Osteoblast (primary cell): ENCODE measurements around the gene PM20D2. TPM values are rescaled to one million over a fixed set of nuclear protein-coding genes. Genes with fewer than 3 reads are reported as not detected.

ENCODE experiments used
- DNase-seq: peaks from one replicate; pipeline ENCODE4 v3.0.0; 2011; ENCODE audit warnings: low spot score, mixed read lengths; ENCODE audit not compliant: insufficient read length; ENCODE audit errors: missing footprints
- H2AFZ ChIP-seq: 2 replicates; pipeline ENCODE4 v1.6.0; 2011; ENCODE audit warnings: mild to moderate bottlenecking, low read length
- H3K27ac ChIP-seq: 2 replicates; pipeline ENCODE4 v1.5.1; 2011; ENCODE audit warnings: mild to moderate bottlenecking, low read depth, low read length, moderate library complexity
- H3K27me3 ChIP-seq: 2 replicates; pipeline ENCODE4 v1.6.0; 2012; ENCODE audit warnings: mild to moderate bottlenecking, control low read depth, inconsistent platforms, low read length, moderate library complexity; ENCODE audit not compliant: insufficient read depth
- H3K36me3 ChIP-seq: 2 replicates; pipeline ENCODE4 v1.5.1; 2011; ENCODE audit warnings: mild to moderate bottlenecking, low read length, control low read depth, moderate library complexity; ENCODE audit not compliant: insufficient read depth
- H3K4me1 ChIP-seq: 2 replicates; pipeline ENCODE4 v1.5.1; 2011; ENCODE audit warnings: mild to moderate bottlenecking, low read length, control low read depth, moderate library complexity; ENCODE audit not compliant: insufficient read depth
- H3K4me2 ChIP-seq: 2 replicates; pipeline ENCODE4 v1.6.0; 2011; ENCODE audit warnings: mild to moderate bottlenecking, low read length; ENCODE audit not compliant: insufficient read depth
- H3K4me3 ChIP-seq: fragments of 200-600 bp; sonication (generic); 3 replicates; pipeline ENCODE4 v1.5.1; 2012; ENCODE audit warnings: mild to moderate bottlenecking, low read length, inconsistent platforms; ENCODE audit not compliant: insufficient read depth
- H3K79me2 ChIP-seq: 2 replicates; pipeline ENCODE4 v1.6.0; 2012; ENCODE audit warnings: mild to moderate bottlenecking, low read length, control low read depth, inconsistent platforms; ENCODE audit not compliant: insufficient read depth
- H3K9me3 ChIP-seq: 2 replicates; pipeline ENCODE4 v1.5.1; 2011; ENCODE audit warnings: low read depth, low read length, control low read depth
- H4K20me1 ChIP-seq: 2 replicates; pipeline ENCODE4 v1.6.0; 2012; ENCODE audit warnings: mild to moderate bottlenecking, low read length, control low read depth; ENCODE audit not compliant: insufficient read depth
- total RNA-seq: library from RNA; depleted of rRNA; stranded (reverse); fragments of >200 nt; gene quantifications from 2 replicates; pipeline ENCODE4 v1.2.3, GENCODE V29; 2012
- TF ChIP-seq, protein P1 (sequence below): IDR thresholded peaks from 2 replicates; pipeline ENCODE4 v1.5.1; 2011; ENCODE audit warnings: mild to moderate bottlenecking, low read depth, low read length, moderate library complexity; ENCODE audit errors: extremely low read depth

The PM20D2 gene, protein sequence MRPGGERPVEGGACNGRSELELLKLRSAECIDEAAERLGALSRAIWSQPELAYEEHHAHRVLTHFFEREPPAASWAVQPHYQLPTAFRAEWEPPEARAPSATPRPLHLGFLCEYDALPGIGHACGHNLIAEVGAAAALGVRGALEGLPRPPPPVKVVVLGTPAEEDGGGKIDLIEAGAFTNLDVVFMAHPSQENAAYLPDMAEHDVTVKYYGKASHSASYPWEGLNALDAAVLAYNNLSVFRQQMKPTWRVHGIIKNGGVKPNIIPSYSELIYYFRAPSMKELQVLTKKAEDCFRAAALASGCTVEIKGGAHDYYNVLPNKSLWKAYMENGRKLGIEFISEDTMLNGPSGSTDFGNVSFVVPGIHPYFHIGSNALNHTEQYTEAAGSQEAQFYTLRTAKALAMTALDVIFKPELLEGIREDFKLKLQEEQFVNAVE
- total RNA-seq = 2.4 and 2.9 TPM in 2 replicates

DNA sequence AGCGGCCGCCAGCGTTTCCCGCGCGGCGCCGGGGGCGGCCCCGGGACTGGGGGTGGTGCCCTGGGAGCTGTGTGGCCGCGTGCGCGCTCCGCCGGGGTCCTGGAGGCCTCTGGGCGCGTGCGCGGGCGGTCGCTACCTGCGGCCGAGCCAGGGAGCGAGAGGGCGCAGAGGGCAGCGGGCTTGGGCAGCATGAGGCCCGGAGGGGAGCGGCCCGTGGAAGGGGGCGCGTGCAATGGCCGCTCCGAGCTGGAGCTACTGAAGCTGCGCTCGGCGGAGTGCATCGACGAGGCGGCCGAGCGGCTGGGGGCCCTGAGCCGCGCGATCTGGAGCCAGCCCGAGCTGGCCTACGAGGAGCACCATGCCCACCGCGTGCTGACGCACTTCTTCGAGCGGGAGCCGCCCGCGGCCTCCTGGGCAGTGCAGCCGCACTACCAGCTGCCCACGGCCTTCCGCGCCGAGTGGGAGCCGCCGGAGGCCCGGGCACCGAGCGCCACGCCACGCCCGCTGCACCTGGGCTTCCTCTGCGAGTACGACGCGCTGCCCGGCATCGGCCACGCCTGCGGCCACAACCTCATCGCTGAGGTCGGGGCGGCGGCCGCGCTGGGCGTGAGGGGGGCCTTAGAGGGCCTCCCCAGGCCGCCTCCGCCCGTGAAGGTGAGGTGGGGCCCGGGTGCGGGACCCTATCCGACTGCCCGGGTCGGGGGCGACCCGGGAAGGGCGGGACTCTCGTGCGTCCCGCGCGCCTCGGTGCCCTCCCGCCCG, at the start of gene PM20D2:
Gene PM20D2 (plus strand): TSS at position 100 of the 762 bp plus-strand sequence. CDS start 90 bp downstream, at position 190.
- peak within 1 kb of the TSS; percentile 80 for H3K4me2 ChIP-seq
- H4K20me1 ChIP-seq = no peaks in the 10 kb centered on the region
- H3K36me3 ChIP-seq = no peaks in the 10 kb centered on the region
- peak within 1 kb of the TSS; percentile 72 for H3K4me3 ChIP-seq
- H3K79me2 ChIP-seq = no peaks in the 10 kb centered on the region
- TF ChIP-seq, protein P1, sequence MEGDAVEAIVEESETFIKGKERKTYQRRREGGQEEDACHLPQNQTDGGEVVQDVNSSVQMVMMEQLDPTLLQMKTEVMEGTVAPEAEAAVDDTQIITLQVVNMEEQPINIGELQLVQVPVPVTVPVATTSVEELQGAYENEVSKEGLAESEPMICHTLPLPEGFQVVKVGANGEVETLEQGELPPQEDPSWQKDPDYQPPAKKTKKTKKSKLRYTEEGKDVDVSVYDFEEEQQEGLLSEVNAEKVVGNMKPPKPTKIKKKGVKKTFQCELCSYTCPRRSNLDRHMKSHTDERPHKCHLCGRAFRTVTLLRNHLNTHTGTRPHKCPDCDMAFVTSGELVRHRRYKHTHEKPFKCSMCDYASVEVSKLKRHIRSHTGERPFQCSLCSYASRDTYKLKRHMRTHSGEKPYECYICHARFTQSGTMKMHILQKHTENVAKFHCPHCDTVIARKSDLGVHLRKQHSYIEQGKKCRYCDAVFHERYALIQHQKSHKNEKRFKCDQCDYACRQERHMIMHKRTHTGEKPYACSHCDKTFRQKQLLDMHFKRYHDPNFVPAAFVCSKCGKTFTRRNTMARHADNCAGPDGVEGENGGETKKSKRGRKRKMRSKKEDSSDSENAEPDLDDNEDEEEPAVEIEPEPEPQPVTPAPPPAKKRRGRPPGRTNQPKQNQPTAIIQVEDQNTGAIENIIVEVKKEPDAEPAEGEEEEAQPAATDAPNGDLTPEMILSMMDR = no peak
- no peaks in the 10 kb centered on the region for H3K9me3 ChIP-seq
- H3K4me1 ChIP-seq = peaks cover 18% of the 10 kb centered on the region
- DNase-seq = peak; percentile 88
- no peak within 1 kb of the TSS for H3K27ac ChIP-seq
- H2AFZ ChIP-seq = peak within 1 kb of the TSS; percentile 75
- peaks cover 23% of the 10 kb centered on the region for H3K27me3 ChIP-seq

DNA sequence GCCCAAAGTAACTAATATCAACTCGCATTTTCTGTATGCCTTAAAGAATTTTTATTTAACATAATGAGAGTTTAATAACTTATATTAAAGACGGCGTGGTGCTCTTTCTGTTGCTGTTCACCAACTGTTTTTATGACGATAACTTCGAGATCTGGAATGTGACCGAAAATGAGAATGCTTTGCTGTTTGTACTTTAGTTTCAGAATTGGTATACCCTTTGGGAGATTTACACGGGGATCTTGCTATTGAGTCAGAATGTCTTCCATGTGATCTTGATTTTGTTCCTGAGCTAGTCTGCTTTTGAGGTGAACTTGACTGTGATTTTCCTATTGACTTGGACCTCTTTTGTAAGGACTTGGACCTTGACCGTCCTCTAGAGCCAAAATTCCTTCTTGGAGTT, 47.4 kb upstream of the PM20D2 start:
- no peak for DNase-seq
- peaks cover 5% of the 10 kb centered on the region for H3K4me1 ChIP-seq
- no peaks in the 10 kb centered on the region for H3K27me3 ChIP-seq
- H3K36me3 ChIP-seq = no peaks in the 10 kb centered on the region
- no peak overlapping the region for H3K4me3 ChIP-seq
- no peaks in the 10 kb centered on the region for H3K9me3 ChIP-seq
- no peaks in the 10 kb centered on the region for H3K79me2 ChIP-seq
- no peak overlapping the region for H3K4me2 ChIP-seq
- H4K20me1 ChIP-seq = no peaks in the 10 kb centered on the region
- H2AFZ ChIP-seq = no peak overlapping the region
- TF ChIP-seq, protein P1 = no peak
- H3K27ac ChIP-seq = no peak overlapping the region

DNA sequence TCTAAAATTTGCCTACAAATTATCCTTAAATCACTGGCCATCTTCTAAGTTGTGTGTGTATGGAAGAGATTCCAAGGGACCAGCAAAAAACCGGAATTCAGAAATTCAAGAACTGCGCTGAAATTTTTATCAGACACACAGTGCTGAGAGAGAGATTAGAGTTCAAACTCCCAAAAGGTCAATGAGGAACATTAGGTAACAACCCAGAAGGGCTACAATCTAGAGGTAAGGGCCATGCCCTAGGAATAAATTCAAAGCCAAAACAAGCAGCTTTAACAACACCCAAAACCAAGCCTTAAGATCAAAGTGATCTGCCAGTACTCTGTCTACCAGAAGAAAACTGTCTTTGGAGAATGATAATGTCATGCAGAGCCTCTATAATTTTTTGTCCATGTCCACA, 45.7 kb upstream of the PM20D2 start:
- Histone ChIP-seq H3K79me2 (no peaks in the 10 kb centered on the region), H2AFZ (no peak overlapping the region), H3K4me3 (no peak overlapping the region), H3K27me3 (no peaks in the 10 kb centered on the region), H3K9me3 (no peaks in the 10 kb centered on the region), H3K4me1 (peaks cover 5% of the 10 kb centered on the region), H4K20me1 (no peaks in the 10 kb centered on the region), H3K36me3 (no peaks in the 10 kb centered on the region), H3K27ac (no peak overlapping the region), H3K4me2 (no peak overlapping the region)
- DNase-seq = no peak
- TF ChIP-seq, protein P1 = no peak

DNA sequence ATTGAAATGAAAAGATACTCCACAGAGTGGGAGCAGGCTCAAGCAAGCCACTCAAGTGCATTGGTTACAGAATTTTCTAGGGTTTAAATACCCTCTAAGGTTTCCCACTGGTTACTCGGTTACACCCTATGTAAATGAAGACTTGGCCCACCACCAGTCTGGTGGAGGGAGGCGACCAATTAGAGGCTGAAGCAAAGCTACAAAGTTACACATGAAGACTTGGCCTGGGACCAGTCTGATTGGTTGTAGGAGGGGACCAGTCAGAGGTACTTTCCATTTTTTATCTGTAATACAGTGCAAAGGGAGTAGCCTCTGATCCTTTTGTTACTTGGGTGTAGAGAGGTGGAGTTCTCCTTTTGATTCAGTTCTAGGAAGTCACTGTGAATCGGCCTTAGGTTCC, 35.6 kb upstream of the PM20D2 start:
- Histone ChIP-seq H3K27ac (no peak overlapping the region), H3K9me3 (no peaks in the 10 kb centered on the region), H3K79me2 (no peaks in the 10 kb centered on the region), H3K27me3 (no peaks in the 10 kb centered on the region), H3K4me1 (no peaks in the 10 kb centered on the region), H4K20me1 (no peaks in the 10 kb centered on the region), H3K4me3 (no peak overlapping the region), H3K4me2 (no peak overlapping the region), H3K36me3 (no peaks in the 10 kb centered on the region), H2AFZ (no peak overlapping the region)
- TF ChIP-seq, protein P1 = no peak
- no peak for DNase-seq
